Measurements from ENCODE around the gene DNAJB11.

DNA sequence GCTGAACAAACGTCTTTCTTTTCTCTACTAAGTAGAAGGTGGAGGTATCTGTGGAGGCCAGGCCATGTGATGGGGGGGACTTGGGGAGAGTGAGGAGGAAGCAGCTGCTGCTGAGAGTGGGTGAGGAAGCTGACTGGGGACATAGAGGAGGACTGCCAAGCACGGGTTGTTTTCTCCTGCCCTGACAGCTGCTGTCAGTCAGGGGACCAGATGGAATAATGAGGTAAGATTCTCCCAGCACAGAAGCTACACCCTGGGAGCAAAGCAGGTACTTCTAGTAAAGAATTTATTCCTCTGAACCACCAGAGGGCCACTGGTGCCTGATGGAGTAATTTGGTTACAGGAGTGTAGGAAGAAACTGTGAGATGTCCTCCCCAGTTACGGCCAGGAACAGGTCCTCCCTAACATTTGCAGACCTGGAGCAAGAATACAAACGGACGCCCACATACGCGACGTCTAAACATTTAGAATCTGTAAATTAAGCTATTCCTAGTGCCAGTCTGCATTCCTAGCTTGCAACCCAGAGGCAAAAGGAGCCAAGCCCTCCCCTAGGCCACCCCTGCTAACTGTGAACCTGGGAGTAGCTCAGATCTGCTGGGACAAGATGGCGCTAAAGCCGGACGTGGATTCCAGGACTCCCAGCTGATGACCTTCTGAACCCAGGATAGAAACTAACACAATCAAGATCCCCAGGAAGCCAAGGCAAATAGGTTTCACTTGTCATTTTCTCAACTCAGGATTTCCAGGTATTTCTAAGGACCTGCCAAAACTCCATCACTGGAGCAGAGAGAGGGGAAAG lies 41.1 kb upstream of the DNAJB11 start:
- TF ChIP-seq, protein P1, sequence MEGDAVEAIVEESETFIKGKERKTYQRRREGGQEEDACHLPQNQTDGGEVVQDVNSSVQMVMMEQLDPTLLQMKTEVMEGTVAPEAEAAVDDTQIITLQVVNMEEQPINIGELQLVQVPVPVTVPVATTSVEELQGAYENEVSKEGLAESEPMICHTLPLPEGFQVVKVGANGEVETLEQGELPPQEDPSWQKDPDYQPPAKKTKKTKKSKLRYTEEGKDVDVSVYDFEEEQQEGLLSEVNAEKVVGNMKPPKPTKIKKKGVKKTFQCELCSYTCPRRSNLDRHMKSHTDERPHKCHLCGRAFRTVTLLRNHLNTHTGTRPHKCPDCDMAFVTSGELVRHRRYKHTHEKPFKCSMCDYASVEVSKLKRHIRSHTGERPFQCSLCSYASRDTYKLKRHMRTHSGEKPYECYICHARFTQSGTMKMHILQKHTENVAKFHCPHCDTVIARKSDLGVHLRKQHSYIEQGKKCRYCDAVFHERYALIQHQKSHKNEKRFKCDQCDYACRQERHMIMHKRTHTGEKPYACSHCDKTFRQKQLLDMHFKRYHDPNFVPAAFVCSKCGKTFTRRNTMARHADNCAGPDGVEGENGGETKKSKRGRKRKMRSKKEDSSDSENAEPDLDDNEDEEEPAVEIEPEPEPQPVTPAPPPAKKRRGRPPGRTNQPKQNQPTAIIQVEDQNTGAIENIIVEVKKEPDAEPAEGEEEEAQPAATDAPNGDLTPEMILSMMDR (IDR thresholded peaks at IDR 0.05; ENCODE audit: insufficient read depth, low read length) = no peak
- TF ChIP-seq GABPA (IDR thresholded peaks at IDR 0.05; ENCODE audit: low read depth) (no peak), POLR2AphosphoS5 (IDR thresholded peaks at IDR 0.05; ENCODE audit: low read depth) (peak; percentile 50; the same call in 1 of the 2 replicates), SPI1 (IDR thresholded peaks at IDR 0.05; ENCODE audit: borderline replicate concordance, low read depth) (peak; percentile 1; the same call in 1 of the 2 replicates)
- TF ChIP-seq, protein P2, sequence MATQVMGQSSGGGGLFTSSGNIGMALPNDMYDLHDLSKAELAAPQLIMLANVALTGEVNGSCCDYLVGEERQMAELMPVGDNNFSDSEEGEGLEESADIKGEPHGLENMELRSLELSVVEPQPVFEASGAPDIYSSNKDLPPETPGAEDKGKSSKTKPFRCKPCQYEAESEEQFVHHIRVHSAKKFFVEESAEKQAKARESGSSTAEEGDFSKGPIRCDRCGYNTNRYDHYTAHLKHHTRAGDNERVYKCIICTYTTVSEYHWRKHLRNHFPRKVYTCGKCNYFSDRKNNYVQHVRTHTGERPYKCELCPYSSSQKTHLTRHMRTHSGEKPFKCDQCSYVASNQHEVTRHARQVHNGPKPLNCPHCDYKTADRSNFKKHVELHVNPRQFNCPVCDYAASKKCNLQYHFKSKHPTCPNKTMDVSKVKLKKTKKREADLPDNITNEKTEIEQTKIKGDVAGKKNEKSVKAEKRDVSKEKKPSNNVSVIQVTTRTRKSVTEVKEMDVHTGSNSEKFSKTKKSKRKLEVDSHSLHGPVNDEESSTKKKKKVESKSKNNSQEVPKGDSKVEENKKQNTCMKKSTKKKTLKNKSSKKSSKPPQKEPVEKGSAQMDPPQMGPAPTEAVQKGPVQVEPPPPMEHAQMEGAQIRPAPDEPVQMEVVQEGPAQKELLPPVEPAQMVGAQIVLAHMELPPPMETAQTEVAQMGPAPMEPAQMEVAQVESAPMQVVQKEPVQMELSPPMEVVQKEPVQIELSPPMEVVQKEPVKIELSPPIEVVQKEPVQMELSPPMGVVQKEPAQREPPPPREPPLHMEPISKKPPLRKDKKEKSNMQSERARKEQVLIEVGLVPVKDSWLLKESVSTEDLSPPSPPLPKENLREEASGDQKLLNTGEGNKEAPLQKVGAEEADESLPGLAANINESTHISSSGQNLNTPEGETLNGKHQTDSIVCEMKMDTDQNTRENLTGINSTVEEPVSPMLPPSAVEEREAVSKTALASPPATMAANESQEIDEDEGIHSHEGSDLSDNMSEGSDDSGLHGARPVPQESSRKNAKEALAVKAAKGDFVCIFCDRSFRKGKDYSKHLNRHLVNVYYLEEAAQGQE (IDR thresholded peaks at IDR 0.05; ENCODE audit: insufficient replicate concordance, low read depth) = no peak

All from HL-60 (cell line).